ENCODE results near the gene HDLBP.

DNA sequence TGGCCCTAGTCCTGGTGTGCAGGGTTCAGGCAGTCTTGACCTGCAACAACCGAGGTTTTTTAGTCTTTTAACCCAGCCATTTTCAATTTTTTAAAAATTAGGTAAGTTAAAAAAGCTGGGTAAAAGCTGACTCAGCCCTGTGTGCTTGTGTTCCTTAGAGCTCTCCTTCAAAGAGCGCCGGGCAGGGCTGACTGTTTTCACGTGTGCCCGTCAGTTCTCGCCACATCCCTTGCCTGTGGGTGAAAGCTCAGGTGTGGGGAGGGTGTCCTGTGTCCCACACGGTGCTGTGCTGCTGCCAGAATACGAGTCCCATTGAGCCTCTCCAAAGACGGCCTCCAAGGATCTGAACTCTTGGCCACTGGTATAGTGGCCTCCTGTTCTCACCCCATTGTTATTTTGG lies 132.3 kb downstream of the HDLBP start:
- TF ChIP-seq CTCF (conservative IDR thresholded peaks at IDR 0.05) (no peak), EZH2 (IDR thresholded peaks at IDR 0.05; ENCODE audit: low read depth) (no peak)

Data from PC-9 (cell line).